HG02763 (cell line): Measurements from ENCODE around the gene STX7.
"Not testable (repeated sequence)": the region's sequence is repeated elsewhere in the genome, so short reads cannot be mapped to it uniquely, and the experiment has no call there.

Source experiments
- ATAC-seq: cut with Tn5 transposase; IDR thresholded peaks from one replicate; pipeline ENCODE4 v1.9.1; 2021; ENCODE audit warnings: mild to moderate bottlenecking, moderate library complexity; ENCODE audit not compliant: unreplicated experiment

Gene STX7, protein sequence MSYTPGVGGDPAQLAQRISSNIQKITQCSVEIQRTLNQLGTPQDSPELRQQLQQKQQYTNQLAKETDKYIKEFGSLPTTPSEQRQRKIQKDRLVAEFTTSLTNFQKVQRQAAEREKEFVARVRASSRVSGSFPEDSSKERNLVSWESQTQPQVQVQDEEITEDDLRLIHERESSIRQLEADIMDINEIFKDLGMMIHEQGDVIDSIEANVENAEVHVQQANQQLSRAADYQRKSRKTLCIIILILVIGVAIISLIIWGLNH

DNA sequence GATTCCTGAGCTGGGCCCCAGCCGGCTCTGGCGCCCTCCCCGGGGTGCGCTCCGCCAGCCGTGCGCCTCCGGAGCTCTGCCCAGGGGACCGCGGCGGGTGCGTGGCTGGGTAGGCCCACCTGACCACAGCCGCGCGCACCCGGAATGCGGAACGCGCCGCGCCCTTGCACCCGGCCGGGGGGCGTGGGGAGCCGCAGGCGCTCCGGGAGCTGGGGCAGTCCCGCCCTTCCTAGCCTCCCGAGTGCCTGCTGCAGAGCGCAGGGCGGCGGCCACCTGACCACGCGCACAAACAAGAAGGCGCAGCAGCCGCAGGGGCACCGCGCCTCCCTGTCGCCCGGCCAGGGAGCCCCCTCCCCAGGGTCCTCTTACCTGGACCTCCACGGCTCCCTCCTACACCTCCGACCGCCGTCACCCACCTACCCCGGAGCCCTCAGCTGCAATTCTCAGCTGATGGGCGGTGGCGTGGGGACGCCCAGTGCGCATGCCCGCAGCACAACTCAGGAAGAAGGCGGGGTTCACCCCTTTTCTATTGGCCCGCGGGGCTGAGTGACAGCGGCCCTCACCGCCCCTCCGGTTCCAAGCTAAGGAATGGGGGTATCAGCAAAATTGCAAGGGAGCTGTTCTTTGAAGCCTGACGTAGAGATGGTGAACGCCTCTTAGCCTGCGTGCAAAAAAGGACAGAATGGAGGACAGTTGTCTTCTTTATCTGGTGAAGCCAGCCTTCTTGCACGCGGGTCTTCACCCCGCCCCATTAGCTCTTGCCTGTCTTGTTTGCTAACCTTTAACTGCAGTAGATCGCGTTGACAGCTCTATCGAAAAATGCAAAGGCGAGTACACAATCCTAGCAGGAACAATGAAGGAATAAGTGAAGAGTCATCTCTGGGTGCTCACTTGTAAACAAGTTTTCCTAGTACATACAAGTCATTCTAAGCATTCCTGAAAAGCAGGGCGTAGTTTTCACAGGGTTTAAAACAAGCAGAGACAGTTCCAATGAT is at the start of gene STX7:
Gene STX7 (minus strand): TSS at position 479 of the 995 bp plus-strand sequence. CDS start 9,586 bp downstream, outside the sequence.
- peak; percentile 91 for ATAC-seq

DNA sequence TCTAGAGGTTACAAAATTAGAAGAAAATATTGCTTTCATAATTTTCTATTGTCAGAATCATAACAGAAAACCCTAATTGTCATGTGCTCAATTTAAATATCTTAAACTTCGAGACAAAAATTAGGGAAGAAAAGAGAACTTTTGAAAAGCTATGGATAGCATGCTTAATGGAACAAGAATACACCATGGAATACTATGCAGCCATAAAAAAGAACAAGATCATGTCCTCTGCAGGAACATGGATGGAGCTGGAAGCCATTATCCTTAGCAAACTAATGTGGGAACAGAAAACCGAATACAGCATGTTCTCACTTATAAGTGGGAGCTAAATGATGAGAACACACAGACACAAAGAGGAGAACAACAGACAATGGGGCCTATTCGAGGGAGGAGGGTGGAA is 47.2 kb upstream of the STX7 start:
- not testable (repeated sequence) for ATAC-seq

DNA sequence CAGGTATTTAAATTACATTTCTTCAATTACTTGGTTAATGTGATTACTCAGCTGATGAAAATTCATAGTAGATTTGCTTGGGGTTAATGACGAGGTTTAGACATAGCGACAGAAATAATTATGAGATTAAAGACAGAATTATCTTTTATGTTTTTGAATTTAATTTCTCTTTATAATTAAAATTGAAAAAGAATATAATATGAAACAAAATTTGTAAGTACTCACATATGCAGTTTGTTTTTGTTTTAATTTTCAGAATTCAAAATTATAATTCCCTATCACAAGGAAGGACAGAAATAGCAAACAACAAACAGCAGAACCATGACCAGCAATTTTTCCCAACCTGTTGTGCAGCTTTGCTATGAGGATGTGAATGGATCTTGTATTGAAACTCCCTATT is 39.5 kb upstream of the STX7 start, which contains the start of gene TAAR8:
Gene TAAR8 (plus strand): TSS at position 301 of the 400 bp plus-strand sequence. CDS start 21 bp downstream, at position 322.
- no peak for ATAC-seq

DNA sequence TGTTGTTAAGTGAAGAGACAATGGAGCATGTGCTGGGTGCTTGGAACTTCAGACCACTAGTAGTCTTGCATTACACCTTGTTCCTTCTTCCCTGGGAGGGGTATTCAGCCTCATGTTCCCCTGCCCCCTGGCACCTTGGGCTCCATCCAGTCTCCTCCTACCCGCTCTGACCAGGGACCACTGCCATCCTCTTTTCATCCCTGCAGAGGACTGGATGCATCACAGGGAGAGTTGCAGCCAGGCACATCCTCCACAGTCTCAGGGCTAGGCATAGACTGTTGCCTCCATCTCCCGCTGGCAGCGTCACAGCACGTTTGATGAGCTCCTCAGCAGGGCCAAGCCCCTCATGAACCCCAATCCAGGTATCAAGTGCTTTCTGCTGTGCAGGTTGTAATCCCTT is 38.3 kb upstream of the STX7 start:
- ATAC-seq: no peak

DNA sequence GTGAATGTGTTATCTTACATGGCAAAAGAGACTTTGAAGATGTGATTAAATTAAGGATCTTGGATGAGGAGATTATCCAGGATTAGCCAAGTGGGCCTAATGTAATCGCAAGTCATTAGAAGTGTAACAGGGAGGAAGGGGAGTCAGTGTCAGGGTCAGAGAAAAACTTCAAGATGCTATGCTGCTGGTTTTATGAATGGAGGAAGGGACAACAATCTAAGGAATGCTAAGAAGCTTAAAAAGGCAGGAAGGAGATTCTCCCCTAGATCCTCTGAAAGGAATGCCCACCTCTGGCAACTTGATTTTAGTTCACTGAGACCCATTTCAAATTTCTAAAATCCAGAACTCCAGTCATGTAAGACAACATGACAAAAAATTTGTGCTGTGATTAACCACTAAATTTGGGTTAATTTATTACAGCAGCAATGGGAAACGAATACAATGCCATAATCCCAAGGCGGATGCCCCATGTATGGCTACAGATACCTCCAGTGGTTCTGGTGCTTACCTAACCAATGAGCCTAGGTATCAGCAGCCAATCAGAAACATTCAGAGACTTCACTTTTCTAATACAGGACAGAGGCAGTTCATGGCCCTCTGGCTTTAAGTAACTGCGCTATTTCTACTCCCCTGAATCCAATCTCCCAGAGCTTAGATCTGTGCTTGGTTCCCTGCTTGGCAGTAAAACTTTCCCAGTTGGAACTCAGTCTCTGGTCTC is 36.0 kb upstream of the STX7 start:
- ATAC-seq: no peak

DNA sequence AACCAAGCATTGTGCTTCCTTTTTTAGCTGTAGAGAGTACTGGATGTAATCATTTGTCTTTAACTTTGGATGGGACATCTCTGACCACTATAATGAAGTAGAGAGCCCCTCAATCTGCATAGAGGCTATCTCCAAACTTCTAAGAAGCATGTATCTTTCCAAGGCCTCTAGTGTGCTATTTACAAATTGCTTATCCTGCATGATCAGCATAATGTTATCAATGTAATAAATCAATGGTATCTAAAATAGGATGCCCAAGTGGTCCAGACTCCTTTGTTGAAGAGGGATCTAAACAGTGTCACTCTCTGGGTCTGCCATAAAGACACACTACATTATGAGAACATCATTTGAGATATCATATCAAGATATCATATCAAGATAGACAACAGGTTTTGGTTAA is 31.9 kb upstream of the STX7 start:
- ATAC-seq: no peak

DNA sequence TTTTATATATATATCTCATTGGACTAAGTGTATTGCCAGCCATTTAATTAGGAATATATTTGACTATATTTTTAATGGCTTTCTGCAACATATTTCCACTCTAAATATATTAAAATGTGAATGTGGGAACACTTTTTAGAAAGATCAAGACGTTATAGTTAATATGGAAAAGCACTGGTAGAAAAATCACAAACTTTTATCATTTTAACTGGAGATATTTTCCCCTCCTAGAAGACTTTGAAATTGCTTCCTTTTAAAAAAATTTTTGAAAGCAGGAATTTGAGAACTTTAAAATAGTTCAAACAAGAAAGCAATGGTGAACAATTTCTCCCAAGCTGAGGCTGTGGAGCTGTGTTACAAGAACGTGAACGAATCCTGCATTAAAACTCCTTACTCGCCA is 25.1 kb upstream of the STX7 start, which contains the start of gene TAAR9:
Gene TAAR9 (plus strand): TSS at position 301 of the 400 bp plus-strand sequence. CDS start 13 bp downstream, at position 314.
- no peak for ATAC-seq

DNA sequence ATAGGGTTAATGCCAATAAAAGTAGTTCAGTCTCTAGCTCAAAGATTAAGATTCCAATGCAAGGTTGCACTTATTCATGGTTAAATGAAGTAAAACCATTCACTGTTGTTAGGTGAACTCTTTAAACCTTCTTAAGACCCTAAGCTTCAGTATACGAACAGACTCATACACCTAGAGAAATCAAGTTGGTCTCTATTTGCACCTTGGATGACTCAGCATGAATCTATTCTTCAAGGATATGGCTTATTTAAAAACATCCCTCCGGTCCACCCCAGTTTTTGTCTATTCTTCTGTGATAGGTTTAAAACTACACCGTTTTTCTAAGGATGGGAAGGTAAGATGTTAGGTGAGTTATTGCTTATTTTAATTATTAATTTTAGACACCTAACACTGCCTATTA is 24.2 kb upstream of the STX7 start:
- ATAC-seq: no peak

DNA sequence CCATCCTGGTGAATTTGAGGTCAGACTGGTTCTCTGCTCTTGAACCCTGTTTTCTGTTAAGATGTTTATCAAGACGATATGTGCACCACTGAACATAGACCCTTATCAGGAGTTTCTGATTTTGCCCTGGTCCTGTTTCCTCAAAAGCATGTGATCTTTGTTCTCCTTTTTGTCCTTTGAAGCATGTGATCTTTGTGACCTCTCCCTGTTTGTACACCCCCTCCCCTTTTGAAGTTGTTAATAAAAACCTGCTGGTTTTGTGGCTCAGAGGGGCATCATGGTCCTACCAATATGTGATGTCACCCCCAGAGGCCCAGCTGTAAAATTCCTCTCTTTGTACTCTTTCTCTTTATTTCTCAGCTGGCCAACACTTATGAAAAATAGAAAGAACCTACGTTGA is 21.6 kb upstream of the STX7 start:
- ATAC-seq: not testable (repeated sequence)

DNA sequence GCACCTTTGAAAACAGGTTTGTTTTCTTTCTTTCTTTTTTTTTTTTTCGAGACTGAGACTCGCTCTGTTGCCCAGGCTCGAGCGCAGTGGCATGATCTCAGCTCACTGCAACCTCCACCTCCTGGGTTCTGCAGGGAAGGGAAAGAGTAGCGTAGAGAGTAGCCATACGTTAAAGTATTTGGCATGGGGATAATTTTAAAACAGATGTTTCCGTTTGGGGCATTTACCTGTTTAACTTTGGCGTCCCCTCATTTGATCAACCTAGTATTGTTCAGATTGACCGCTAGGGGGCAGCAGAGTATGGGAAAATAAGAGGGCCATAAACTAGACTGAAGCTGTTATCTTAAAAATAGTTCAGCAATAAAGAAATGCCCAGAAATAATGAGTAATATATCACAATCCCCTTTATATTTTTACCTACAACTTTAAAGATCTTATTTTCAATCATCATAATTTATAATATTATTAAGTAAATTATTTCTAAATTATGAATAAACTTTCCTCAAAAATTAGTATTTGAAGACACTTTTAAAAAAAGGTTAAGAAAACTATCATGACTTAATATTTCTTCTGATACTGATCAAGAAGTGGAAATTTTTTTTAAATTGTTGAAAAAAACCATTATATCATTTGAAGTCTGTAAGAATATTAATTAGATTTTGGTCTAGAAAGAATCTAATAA is 17.5 kb upstream of the STX7 start:
- ATAC-seq: peak; percentile 90

DNA sequence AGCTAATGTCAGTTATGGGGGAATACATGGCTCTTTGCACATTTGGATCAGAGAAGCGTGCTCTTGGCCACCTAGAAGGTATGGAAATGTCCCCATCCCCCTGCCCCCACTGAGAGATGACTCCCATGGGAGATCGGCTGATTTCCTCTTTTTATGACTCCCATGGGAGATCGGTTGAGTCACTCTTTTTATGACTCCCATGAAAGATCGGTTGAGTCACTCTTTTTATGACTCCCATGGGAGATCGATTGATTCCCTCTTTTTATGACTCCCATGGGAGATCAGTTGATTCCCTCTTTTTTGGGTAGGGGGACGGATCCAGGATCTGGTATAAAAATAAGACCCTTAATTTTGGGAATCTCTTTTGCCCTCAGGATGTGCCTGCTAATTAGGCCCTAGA is 14.9 kb upstream of the STX7 start:
- no peak for ATAC-seq

DNA sequence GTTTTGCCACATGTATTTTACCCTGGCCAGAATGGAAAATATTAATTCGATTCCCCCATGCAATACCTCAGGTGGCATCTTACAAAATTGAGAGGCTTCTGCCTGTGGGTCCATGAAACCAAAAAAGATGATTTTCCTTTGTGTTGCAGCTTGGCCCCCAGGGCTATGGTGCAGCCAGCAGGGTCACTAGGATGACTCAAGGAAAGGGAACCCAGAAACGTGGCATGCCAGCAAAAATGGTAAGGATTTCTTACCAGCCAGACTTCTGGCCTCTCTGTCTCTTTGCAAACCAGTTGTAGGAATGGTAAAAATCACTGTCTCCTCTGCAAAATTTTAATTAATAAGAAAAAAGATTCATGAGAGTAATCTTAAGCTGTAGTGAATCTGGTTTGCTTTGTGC is 13.5 kb upstream of the STX7 start:
- no peak for ATAC-seq

DNA sequence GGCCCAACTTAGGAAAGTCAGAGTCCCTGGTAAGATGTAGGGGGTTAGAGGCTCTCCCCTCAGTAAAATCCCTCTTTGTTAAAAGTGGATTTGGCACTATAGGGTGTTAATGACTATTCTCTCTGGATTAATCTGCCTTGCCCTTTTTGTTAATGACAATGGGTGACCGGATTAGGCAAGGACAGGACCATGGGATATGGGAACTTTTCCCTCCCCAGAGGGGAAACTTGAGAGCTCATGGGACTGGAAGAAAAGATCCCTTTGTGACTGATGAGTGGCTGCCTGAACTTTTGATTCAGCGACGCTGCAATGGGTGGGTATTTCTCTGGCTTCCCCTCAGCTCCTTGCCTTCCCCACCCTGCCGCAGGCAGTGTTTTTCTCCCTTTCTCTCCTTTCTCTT is 12.9 kb upstream of the STX7 start:
- ATAC-seq: no peak

DNA sequence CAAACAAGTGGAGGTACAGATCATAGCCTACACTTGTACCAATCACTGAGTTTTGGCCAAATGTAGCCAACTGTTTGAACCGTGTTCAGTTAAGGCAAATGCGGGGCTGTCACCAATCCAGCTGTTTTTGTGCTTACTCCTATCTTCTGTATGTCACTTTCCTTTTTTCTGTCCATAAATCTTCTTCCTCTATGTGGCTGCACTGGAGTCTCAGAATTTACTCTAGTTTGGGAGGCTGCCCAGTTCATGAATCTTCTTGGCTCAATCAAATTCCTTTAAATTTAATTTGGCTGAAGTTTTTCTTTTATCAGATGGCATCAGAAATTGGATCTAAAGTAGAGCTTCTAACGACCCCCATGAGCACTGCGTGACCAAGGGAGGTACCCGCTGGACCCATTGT is 11.7 kb upstream of the STX7 start:
- ATAC-seq: no peak

DNA sequence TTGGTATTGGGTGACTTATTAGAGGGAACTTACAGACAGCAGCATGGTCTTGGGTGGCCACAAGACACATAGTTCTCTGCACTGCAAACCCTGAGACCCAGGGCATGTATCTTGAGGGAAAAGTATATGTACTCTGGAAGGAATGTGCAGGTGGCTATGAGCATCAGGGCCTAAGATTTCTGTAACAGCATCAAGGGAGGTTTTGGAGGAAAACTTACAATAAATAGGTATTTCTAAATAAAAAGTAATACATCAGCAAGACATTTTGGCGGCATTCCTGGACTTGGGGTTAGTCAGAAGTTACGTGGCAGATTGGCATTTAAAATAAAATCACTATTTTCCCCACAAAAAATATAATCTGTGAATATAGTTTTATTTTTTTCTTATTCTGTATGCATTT is 8.0 kb upstream of the STX7 start:
- ATAC-seq: no peak

DNA sequence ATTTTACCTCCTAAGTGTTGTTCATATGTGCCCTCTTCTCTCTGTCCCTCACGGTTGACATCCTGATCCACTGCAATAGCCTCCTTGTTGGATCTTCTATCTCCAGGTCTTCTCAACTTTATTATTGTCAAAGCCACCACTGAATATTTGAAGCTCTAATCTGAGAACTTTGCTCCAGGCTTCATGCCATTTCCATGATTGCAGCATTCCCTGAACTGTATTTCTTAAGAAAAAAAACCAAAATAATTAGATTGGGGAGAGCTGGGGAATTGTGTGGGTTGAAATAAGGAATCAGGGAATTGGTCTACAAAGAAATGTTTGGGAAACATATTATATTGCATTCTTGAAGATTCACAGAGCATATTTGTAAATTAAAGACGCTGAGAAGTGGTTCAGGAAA is 2.5 kb upstream of the STX7 start:
- ATAC-seq: no peak

DNA sequence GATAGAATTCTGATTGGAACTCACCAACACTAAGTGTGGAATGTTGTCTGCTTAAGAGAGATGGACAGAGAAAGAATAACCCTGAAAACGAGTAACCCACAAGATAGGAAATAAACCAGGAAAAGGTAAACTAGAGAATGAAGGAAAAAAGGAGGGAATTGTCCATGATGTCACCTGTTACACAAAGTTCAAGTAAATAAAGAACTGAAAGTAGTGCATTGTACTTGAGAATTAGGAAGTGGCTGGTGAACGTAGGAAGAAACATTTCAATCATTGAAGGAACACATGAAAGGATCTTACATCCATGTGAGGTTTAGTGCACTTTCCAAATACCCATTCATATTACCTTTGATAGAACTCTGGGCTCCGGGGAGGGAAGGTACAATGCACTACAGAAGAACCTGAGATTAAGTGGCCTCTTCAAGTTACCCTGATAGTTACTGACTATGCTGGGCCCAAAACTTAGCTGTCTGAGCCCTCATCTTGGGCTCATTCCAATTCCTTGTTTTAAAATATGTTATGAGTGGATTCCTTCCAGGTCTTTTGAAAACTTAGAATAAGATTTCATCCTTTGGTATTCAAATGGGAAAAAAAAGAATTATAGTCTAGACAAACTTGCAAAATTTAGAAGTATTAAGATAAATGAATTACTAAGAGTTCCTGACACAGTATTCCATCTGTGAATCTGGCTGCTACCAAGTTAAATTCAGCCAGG is 1.1 kb upstream of the STX7 start:
- no peak for ATAC-seq

DNA sequence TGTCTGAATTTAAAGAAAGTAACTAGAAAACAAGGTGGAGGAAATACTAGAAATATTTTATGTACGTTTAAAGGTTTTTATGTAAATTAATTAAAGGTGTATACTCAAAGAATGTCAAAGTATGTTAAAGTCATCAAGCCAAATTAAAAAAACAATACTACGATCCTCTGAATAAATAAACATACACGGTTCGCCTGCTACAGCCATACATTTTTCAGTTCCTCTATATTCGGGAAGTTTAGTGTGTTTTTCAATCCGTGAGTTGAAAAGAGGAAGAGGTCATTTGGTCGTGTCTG is 626 bp downstream of the STX7 start:
- no peak for ATAC-seq

DNA sequence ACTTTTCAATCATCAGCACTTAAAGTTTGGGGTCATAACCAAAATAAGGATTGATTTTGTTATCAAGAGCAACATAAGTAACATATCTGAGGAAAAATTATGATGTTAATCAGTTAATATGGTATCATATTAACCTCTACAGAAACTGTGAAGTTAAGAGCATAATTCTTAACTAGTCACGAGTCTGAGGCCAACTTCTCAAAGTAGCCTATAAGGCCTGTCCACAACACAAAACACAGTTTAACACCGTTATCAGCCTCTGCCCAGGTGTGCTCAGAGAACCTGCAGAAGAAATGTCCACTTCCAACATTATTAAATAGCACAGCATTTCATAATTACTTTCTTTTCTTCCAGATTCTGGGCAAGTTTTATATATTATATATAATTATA is 1.1 kb downstream of the STX7 start:
- ATAC-seq: no peak

DNA sequence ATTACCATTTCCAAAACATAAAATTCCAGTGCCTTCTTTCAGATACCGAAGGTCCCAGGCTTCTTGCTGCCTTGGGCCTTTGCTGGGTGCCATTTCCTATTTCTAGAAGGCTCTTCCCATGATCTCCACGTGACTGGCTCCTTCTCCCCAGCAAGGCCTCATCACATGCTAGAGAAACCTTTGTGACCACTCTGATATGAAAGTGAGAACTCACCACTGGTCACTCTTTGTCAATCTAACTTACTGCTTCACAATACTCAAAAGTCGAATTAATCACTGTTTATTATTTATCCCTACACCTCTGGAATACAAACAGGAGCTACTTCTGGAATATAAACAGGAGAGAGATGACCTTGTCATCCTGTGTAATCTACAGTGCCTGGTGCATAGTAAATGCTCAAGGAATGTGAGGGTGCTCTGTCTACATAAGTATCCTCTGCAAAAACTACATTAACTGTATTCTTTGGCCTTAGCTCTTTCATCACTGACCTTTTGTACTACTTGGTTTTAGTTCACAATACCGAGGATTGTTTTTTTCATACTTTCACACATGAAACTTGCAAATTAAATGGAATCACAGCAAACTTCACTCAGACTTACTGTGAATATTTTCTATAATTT is 1.6 kb downstream of the STX7 start:
- no peak for ATAC-seq
